Right renal pelvis (tissue), 4 donors: ENCODE results near the gene HES4. TPM values are rescaled to one million over a fixed set of nuclear protein-coding genes. Genes with fewer than 3 reads are reported as not detected.
"Not testable (repeated sequence)": the region's sequence is repeated elsewhere in the genome, so short reads cannot be mapped to it uniquely, and the experiment has no call there.

Experiments used
- DNase-seq, 4 donors: peaks; one replicate each; pipeline ENCODE4 v3.0.0-alpha.2; 2013; ENCODE audit warnings: low read depth in 4 of 4, low spot score in 3 of 4, missing footprints in 1 of 4
- polyA plus RNA-seq, 4 donors: library from polyadenylated mRNA; unstranded; fragments of 120-200 nt; gene quantifications; one replicate each; pipeline ENCODE4 v1.2.1, GENCODE V29; 2013; ENCODE audit not compliant: insufficient read length in 4 of 4

Gene HES4
- polyA plus RNA-seq, 4 donors, result 16.7 to 56.7 (median 20.2) TPM

GRCh38 chr1:981491-981954 is 18.4 kb downstream of the HES4 start:
- no peak for DNase-seq

DNA sequence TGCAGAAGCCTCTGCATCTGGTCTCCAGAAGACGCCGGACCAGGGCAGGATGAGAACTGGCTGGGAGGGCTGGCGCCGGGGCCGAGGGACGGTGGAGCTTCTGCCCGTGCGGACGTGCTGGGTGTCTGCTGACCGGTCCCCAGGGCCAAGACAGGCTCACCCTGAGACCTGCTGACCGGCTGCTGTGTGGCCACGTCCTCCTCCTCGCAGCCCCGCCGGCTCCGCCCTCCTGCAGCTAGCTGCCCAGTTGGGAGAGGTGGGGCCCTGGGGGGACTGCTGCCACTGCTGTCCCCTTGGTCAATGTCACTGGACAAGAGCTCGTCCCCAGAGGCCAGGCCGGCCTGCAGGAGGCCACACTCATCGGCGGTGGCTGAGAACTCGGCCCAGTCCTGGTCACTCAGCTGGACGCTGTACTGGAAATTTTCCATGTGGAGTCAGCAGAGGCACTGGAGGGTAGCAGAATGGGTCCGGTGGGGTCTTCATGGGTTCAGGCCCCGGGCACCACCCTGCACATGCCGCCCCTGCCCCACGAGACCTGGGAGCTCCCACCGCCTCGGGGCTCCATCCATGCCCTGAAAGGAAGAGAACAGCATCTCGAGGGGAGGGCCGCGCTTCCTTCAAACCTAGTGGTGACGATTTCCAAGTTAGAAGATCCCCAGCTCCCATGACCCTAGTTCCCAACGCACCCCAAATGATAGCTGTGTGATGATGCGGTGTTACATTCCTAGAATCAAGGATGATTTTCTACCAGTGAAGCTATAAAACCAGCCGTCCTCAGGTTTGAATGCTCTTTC is 19.1 kb downstream of the HES4 start:
- no peak for DNase-seq

GRCh38 chr1:980137-980571 is 19.7 kb downstream of the HES4 start:
- no peak for DNase-seq

GRCh38 chr1:979744-980072 is 20.2 kb downstream of the HES4 start:
- no peak for DNase-seq

DNA sequence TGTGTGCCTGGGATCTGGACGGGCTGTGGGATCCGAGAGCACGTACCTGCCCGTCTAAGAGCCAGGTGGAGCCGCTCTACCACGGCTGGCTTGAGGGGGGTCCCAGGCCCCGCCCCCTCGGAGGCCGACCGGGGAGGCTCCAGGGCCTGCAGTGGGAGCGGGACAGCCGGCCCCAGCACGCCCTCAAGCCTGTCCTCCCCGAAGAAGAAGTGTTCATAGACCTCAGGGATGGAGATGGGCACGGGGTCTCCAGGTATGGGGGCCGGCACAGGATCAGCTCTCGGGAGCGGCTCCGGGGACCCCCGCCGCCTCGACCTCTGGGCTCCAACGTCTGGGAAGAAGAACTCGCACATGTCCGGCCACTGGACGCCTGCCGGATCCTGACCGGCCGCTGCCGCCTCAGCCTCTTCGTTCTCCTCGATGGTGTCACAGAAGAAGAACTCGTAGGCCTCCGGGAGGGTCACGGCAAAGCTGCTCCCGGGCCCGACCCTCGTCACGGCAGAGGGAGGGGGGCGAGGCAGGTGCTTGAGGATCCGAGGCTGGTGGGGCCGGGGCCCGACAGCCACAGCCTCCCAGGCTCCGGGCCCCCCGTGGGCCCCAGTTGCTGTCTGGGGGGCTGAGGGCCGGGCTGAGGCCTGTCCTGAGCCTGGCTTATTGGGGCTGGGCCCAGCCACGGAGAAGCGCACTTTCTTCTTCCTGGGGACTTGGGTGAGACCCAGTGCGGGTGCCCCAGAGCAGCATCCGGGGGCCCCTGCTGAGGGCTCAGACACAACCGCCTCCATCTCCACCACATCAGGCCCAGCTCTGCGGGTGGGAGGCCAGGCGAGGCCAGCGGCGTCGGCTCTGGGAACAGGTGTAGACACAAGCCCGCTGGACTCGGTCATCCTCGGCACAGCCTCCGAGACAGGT is 20.8 kb downstream of the HES4 start:
- DNase-seq, result no peak

GRCh38 chr1:978069-978834 is 21.6 kb downstream of the HES4 start:
- DNase-seq, result no peak

- not testable (repeated sequence) for DNase-seq
Observed at GRCh38 chr1:976791-977190, 23.1 kb downstream of the HES4 start.

DNA sequence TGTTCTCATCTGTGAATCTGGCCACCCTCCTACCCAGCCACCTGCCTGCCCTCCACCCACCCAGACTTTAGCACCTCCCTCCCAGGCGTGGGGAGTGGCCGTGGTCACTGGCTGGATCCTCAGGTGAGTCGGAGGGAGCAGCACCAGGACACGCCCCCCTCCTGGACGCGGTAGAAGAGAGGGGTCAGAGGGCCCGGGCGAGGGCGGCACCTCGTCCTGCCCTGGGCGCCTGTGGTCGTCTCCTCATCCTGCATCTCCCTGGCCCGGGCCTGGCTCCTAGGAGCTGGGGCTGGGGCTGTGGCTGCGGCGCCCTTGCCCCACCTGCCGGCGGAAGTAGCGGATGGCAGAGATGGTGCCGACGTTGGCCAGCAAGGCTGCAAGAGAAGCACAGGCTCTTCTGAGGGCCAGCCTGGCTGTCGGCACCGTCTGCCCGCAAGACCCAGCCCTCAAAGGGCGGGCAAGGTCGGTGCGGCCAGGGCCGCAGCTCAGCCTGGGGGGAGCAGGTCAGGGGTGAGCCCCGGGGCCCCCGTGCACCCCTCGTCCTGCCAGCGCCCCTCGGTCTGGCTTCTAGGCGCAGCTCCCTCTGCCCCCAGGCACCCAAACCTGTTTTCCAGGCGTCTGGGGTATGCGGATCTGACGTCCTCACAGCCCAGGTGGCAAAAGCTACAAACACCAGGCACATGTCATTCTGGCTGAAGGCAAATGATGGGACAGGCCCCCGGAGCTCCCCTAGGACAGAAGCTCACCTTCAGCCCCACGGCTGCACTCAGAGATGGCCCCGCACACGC is 23.8 kb downstream of the HES4 start:
- DNase-seq, result peak in 1 of 4 donors; percentile 45

GRCh38 chr1:975365-975764 is 24.5 kb downstream of the HES4 start:
- no peak for DNase-seq

DNA sequence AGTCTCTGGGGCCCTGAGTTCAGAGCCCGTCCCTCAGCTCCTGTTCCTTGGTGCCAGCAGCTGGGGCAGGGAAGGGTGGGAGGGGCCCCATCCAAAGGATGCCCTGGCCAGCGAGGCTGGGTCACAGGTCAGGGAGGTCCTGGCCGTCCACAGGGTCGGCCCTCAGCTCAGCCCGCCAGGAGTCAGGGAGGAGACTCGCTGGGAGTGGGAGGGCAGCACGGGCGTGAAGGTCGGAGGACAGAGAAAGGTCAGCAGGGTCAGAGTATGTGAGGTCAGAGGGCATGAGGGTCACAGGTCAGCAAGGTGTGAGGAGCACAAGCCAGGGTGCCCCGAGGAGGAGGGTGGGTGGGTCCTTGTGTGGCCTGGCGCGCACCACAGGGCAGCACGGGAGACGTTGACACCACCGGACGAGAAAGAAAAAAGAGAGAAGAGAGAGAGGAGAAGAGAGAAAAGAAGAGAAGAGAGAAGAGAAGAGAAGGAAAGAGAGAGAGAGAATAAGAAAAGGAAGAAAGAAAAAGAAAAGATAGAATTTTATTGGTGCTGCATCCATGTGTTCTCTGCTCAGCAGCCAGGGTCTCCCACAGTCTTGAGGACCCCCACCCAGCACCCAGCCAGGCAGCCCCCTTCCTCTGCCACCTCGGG is 25.1 kb downstream of the HES4 start:
- no peak for DNase-seq

GRCh38 chr1:974293-974640 is 25.6 kb downstream of the HES4 start:
- DNase-seq, result no peak

DNA sequence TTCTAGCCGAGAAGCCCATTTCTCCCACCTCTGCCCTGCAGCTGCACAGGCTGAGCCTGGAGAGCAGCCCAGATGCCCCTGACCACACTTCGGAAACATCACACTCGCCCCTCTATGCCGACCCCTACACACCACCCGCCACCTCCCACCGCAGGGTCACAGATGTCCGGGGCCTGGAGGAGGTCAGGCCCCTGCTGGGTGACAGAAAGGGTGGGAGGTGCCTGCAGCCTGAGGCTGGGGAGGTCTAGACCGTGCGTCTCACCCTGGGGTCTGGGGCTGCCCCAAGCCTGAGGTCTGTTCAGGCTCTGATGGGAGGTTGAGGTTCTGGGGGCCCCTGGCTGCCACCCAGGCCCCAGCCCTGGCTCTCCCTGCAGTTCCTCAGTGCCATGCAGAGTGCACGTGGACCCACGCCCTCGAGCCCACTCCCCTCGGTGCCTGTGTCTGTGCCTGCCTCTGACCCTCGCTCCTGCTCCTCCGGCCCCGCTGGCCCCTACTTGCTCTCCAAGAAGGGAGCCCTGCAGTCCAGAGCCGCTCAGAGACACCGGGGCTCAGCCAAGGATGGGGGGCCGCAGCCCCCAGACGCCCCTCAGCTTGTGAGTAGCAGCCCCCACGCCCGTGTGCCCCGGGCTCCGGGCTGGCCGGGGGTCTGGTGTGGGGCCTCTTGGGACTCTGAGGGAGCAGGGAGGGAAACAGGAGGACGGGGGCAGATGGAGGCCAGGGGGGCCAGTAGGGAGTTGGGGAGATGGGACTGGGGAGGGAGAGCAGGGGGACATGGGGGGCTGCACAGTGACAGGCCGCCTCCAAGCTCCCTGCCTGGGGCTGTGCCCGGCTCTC is 26.2 kb downstream of the HES4 start:
- DNase-seq, result no peak

DNA sequence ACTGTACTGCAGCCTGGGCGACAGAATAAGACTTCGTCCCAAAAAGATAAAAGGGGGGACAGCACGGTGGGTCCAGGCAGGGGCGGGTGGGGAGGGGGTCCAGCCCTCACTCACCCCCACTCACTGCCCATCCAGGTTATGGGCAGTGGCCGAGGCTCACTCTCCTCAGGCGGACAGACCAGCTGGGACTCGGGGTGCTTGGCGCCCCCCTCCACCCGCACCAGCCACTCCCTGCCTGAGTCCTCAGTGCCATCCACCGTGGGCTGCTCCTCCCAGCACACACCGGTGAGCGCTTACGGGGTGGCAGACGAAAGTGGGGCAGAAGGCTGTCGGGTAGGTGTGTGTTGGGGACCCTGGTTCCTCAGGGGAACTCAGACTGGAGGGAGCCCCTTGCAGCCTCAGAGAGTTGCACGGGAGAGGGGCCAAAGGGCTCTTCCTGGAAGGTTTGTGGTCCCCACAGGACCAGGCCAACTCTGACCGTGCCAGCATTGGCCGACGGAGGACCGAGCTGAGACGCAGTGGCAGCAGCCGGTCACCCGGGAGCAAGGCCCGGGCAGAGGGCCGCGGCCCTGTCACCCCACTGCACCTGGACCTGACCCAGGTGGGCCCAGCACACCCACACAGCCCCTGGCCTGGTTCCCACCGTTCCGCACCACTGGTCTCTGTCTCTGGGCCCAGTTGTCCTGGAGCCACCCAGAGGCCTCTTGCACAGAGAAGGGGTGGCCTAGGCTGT is 27.0 kb downstream of the HES4 start:
- no peak for DNase-seq

- no peak for DNase-seq
Observed at GRCh38 chr1:971751-972506, 28.0 kb downstream of the HES4 start.

- DNase-seq, result no peak
Observed at GRCh38 chr1:970973-971730, 28.7 kb downstream of the HES4 start.

DNA sequence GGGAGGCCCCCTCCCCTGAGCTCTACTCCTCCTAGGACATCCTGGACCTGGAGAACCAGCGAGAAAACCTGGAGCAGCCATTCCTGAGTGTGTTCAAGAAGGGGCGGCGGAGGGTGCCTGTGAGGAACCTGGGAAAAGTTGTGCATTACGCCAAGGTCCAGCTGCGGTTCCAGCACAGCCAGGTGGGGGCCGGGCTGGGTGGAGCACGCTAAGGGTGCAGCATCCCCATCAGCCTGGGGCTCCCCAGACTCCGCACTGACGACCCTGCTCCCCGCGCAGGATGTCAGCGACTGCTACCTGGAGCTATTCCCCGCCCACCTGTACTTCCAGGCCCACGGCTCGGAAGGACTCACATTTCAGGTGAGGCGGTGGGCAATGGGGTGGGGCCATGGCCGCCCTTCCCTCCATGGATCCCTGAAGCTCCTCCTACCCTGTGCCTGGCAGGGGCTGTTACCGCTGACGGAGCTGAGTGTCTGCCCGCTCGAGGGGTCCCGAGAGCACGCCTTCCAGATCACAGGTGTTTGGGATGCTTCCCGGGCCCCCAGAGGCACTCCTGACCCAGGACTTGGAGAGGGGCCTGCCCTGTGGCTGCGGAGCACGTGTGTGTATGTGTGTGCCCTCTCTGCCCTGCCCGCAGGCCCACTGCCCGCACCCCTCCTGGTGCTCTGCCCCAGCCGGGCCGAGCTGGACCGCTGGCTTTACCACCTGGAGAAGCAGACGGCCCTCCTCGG is 29.5 kb downstream of the HES4 start:
- DNase-seq, result no peak
